K562 (cell line): ENCODE results near the gene LATS2. TPM values are rescaled to one million over a fixed set of nuclear protein-coding genes. Genes with fewer than 3 reads are reported as not detected.

Experiments used
- AFF1 ChIP-seq, 2 experiments: fragments of 450-650 bp; IDR thresholded peaks; 2 replicates each; pipeline ENCODE4 v1.6.1; 2018; ENCODE audit warnings: mild to moderate bottlenecking in 2 of 2, low read depth in 1 of 2; ENCODE audit not compliant: partially characterized antibody in 2 of 2
- CBX3 ChIP-seq, 2 experiments: IDR thresholded peaks; 1 replicate in 1 of 2; 2 replicates in 1 of 2; pipeline ENCODE4 v1.6.1; 2012; ENCODE audit warnings: inconsistent platforms in 2 of 2, low read length in 2 of 2, borderline replicate concordance in 1 of 2, control low read depth in 1 of 2
- CBX5 ChIP-seq: IDR thresholded peaks from 2 replicates; pipeline ENCODE4 v1.6.1; 2014; ENCODE audit warnings: low read depth, borderline replicate concordance
- CBX8 ChIP-seq: fragments of 200-600 bp; sonication (generic); IDR thresholded peaks from 2 replicates; pipeline ENCODE4 v1.6.1; 2012; ENCODE audit warnings: borderline replicate concordance, mixed run types, low read depth, mild to moderate bottlenecking, moderate library complexity, mixed read lengths, low read length, control low read depth, inconsistent platforms; ENCODE audit not compliant: poor library complexity, severe bottlenecking; ENCODE audit errors: extremely low read depth
- ESRRB ChIP-seq: fragments of 250-450 bp; sonication (Bioruptor Pico); IDR thresholded peaks from 2 replicates; pipeline ENCODE4 v1.5.0; 2020; ENCODE audit warnings: mild to moderate bottlenecking, moderate library complexity, borderline replicate concordance
- FOXP1 ChIP-seq: sonication (generic); formaldehyde crosslinking; IDR thresholded peaks from 2 replicates; pipeline ENCODE4 v1.8.0; 2022; ENCODE audit warnings: mild to moderate bottlenecking, missing genetic modification reagents
- HES1 ChIP-seq: fragments of 450-650 bp; IDR thresholded peaks from 2 replicates; pipeline ENCODE4 v1.6.1; 2016; ENCODE audit warnings: low read depth, mild to moderate bottlenecking, moderate library complexity
- HINFP ChIP-seq: fragments of 450-650 bp; conservative IDR thresholded peaks from 2 replicates; pipeline ENCODE4 v1.6.1; 2016; ENCODE audit warnings: missing genetic modification characterization, low read depth, mild to moderate bottlenecking, control low read depth, missing compliant biosample characterization
- KDM2B ChIP-seq: fragments of 250-450 bp; sonication (Bioruptor Pico); IDR thresholded peaks from 2 replicates; pipeline ENCODE4 v1.8.0; 2021; ENCODE audit warnings: mild to moderate bottlenecking, moderate library complexity
- MTF1 ChIP-seq: fragments of 250-450 bp; sonication (Bioruptor Pico); IDR thresholded peaks from 2 replicates; pipeline ENCODE4 v1.9.0; 2021; ENCODE audit warnings: moderate library complexity, mild to moderate bottlenecking, inconsistent platforms, borderline replicate concordance
- MYBL2 ChIP-seq, 2 experiments: fragments of 450-650 bp in 1 of 2; sonication (generic) in 1 of 2; formaldehyde crosslinking in 1 of 2; IDR thresholded peaks; 2 replicates each; pipeline versions ENCODE4 v1.6.1 to v1.8.1; 2017 to 2022; ENCODE audit warnings: borderline replicate concordance in 1 of 2, inconsistent platforms in 1 of 2, low read depth in 1 of 2, mild to moderate bottlenecking in 1 of 2, missing genetic modification reagents in 1 of 2, moderate library complexity in 1 of 2
- NFIX ChIP-seq: fragments of 250-450 bp; sonication (Bioruptor Pico); IDR thresholded peaks from 2 replicates; pipeline ENCODE4 v1.4.0; 2020; ENCODE audit warnings: low read depth, mild to moderate bottlenecking, moderate library complexity
- NFRKB ChIP-seq: fragments of 450-650 bp; IDR thresholded peaks from 2 replicates; pipeline ENCODE4 v1.6.1; 2016; ENCODE audit warnings: low read depth
- NFXL1 ChIP-seq: fragments of 450-650 bp; formaldehyde crosslinking; IDR thresholded peaks from 2 replicates; pipeline ENCODE4 v1.4.0; 2021; ENCODE audit warnings: mild to moderate bottlenecking
- POLR2B ChIP-seq: fragments of 450-650 bp; IDR thresholded peaks from 2 replicates; pipeline ENCODE4 v1.6.1; 2018; ENCODE audit warnings: low read depth; ENCODE audit not compliant: partially characterized antibody
- PTBP1 ChIP-seq: fragments of 200-400 bp; formaldehyde crosslinking; IDR thresholded peaks from 2 replicates; pipeline ENCODE4 v1.6.1; 2017; ENCODE audit warnings: low read depth, low read length
- TAF15 ChIP-seq: fragments of 200-400 bp; formaldehyde crosslinking; IDR thresholded peaks from 2 replicates; pipeline ENCODE4 v1.6.1; 2017; ENCODE audit warnings: mild to moderate bottlenecking, low read depth, low read length, moderate library complexity
- XRCC3 ChIP-seq: fragments of 450-650 bp; IDR thresholded peaks from 2 replicates; pipeline ENCODE4 v1.6.1; 2017; ENCODE audit warnings: mild to moderate bottlenecking, moderate library complexity
- ZNF282 ChIP-seq: sonication (generic); formaldehyde crosslinking; IDR thresholded peaks from 2 replicates; pipeline ENCODE4 v1.8.1; 2023; ENCODE audit warnings: missing genetic modification reagents
- polyA plus RNA-seq, 8 experiments: library from polyadenylated mRNA; depleted of rRNA in 4 of 8; stranded (reverse) in 5 of 8; unstranded in 3 of 8; fragments of >200 nt; fragmentation: Nextera tagmentation in 2 of 8; fragmentation: Illumina TruSeq in 1 of 8; extraction: Ambion mirVana in 2 of 8; extraction: Trizol in 1 of 8; gene quantifications; 2 replicates each; pipeline versions ENCODE4 v1.2.1 to v1.2.3, GENCODE V29; 2011 to 2014; ENCODE audit warnings: inconsistent platforms in 1 of 8, missing spikeins in 1 of 8
- total RNA-seq, 7 experiments: library from RNA; depleted of rRNA in 6 of 7; stranded (reverse); fragments of >200 nt in 6 of 7; fragmentation: Illumina TruSeq in 2 of 7; extraction: Trizol in 2 of 7; gene quantifications; 2 replicates each; pipeline versions ENCODE4 v1.2.1 to v1.2.3, GENCODE V29; 2011 to 2021; ENCODE audit warnings: low replicate concordance in 1 of 7

LATS2 gene
- total and polyA plus RNA-seq, 9 of the 15 experiments (the other 6 are each of a cell fraction or from before 2014, with no cell fraction given), result 0.18 to 3.7 (median 0.76) TPM

- TF ChIP-seq CBX8 (no peak), HES1 (peak; percentile 78), ZNF282 (no peak), HINFP (tag) (no peak), POLR2B (no peak), MYBL2 (IDR thresholded peaks at IDR 0.05; ENCODE audit: low read depth) (no peak), MYBL2 (CRISPR knock-in tag; IDR thresholded peaks at IDR 0.05; ENCODE audit: borderline replicate concordance) (no peak), NFXL1 (CRISPR knock-in tag) (no peak), PTBP1 (no peak), XRCC3 (no peak), FOXP1 (CRISPR knock-in tag) (no peak), NFRKB (no peak), TAF15 (no peak), ESRRB (no peak), CBX3 (IDR thresholded peaks at IDR 0.05; ENCODE audit: borderline replicate concordance in 1 of 2, low read length in 2 of 2) (no peak), NFIX (no peak), CBX5 (no peak), MTF1 (no peak), KDM2B (CRISPR knock-in tag) (no peak), AFF1 (IDR thresholded peaks at IDR 0.05; ENCODE audit: low read depth in 1 of 2, partially characterized antibody in 2 of 2) (no peak)
These were observed 67.5 kb downstream of the LATS2 start (continued) for GRCh38 chr13:20993661-20994440.
